HG02981 (cell line): ENCODE measurements around the gene BTBD2.

ENCODE experiments used
- ATAC-seq: cut with Tn5 transposase; IDR thresholded peaks from one replicate; pipeline ENCODE4 v1.9.1; 2021; ENCODE audit warnings: mild to moderate bottlenecking, moderate library complexity; ENCODE audit not compliant: unreplicated experiment

Gene BTBD2

GRCh38 chr19:2015608-2015950 lies at the start of gene BTBD2:
Gene BTBD2 (minus strand): TSS chr19:2015714. CDS start chr19:2015703, 11 bp downstream.
- no peak for ATAC-seq

- no peak for ATAC-seq
Observed at GRCh38 chr19:2064788-2065524, 49.4 kb upstream of the BTBD2 start.

- ATAC-seq, result no peak
Observed at GRCh38 chr19:2064395-2064787, 48.9 kb upstream of the BTBD2 start.

GRCh38 chr19:2063824-2064223 lies 48.3 kb upstream of the BTBD2 start:
- ATAC-seq, result no peak

- no peak for ATAC-seq
Observed at GRCh38 chr19:2062770-2063169, 47.3 kb upstream of the BTBD2 start.

GRCh38 chr19:2062389-2062729 lies 46.8 kb upstream of the BTBD2 start:
- no peak for ATAC-seq

GRCh38 chr19:2061495-2062388 lies 46.2 kb upstream of the BTBD2 start:
- ATAC-seq, result peak; percentile 73

- ATAC-seq, result peak; percentile 26
Observed at GRCh38 chr19:2060884-2061494, 45.5 kb upstream of the BTBD2 start.

- ATAC-seq, result no peak
Observed at GRCh38 chr19:2059422-2060201, 44.1 kb upstream of the BTBD2 start.

GRCh38 chr19:2058570-2059421 lies 43.3 kb upstream of the BTBD2 start:
- no peak for ATAC-seq

- ATAC-seq, result no peak
Observed at GRCh38 chr19:2057484-2058469, 42.3 kb upstream of the BTBD2 start.

GRCh38 chr19:2056837-2057192 lies 41.3 kb upstream of the BTBD2 start:
- ATAC-seq, result no peak

GRCh38 chr19:2055931-2056836 lies 40.7 kb upstream of the BTBD2 start:
- ATAC-seq, result no peak

- ATAC-seq, result no peak
Observed at GRCh38 chr19:2054763-2055162, 39.2 kb upstream of the BTBD2 start.

- no peak for ATAC-seq
Observed at GRCh38 chr19:2053601-2054389, 38.3 kb upstream of the BTBD2 start.

- no peak for ATAC-seq
Observed at GRCh38 chr19:2051773-2052704, 36.5 kb upstream of the BTBD2 start.
